ENCODE measurements around the gene TNIK. TPM values are rescaled to one million over a fixed set of nuclear protein-coding genes. Genes with fewer than 3 reads are reported as not detected.

The TNIK gene
- total and polyA plus RNA-seq, 2 of the 13 experiments (the other 11 are each of a cell fraction or from before 2014, with no cell fraction given) = 0.15 to 0.22 TPM

DNA sequence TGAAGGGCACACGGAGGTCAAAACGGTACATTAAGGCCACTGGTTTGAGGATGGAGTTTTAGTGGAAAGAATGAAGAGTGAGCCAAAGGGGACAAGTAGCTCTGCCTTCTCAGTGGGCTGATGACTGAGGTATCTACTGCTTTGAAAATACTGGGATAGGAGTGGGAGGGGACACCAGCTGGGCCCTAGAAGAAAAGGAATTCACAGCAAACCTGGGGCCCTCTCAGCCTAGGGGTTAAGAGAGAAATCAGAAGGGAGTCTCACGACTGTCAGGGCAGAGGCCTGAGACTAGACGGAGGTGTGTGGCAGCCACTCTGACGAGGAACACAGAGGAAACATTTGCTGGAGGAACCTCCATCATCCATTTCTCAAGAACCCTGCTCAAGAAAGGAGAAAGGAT is 75.1 kb downstream of the TNIK start:
- H3K79me2 ChIP-seq (ENCODE audit: insufficient read depth, low read length) = no peaks in the 10 kb centered on the region
- H3K9ac ChIP-seq (ENCODE audit: insufficient read depth, low read depth, low read length) = no peak overlapping the region
- no peak overlapping the region for H3K27ac ChIP-seq (ENCODE audit: extremely low read length, insufficient read depth, low read length)
- no peak overlapping the region for H3K4me2 ChIP-seq (ENCODE audit: low read depth, low read length)
- ATAC-seq (no peak), FAIRE-seq (no peak), DNase-seq (ENCODE audit: low spot score) (no peak)
- WGBS (ENCODE audit: low lambda C conversion rate) = 38% methylated on average over 5 of the region's 5 CpGs
- intact Hi-C loops (cut with micrococcal nuclease; ENCODE audit: unreplicated experiment) (no loop called here), in situ Hi-C loops (cut with HindIII; ENCODE audit: extremely low pct_ligation_motif_present, low pct_unique_long_range_greater_than_20kb) (no loop called here)
- no peaks in the 10 kb centered on the region for H3K4me1 ChIP-seq (ENCODE audit: insufficient read depth, low read length)
- H3K27me3 ChIP-seq (ENCODE audit: control insufficient read depth in 1 of 2, insufficient read depth in 2 of 2, low read length in 2 of 2) = no peaks in the 10 kb centered on the region
- no peak overlapping the region for H2AFZ ChIP-seq (ENCODE audit: low read length)
- no peaks in the 10 kb centered on the region for H4K20me1 ChIP-seq (ENCODE audit: insufficient read depth, low read length)
- H3K36me3 ChIP-seq (replicated peaks in 1 of 2; ENCODE audit: control insufficient read depth in 1 of 2, insufficient read depth in 2 of 2, low read length in 2 of 2) = no peaks in the 10 kb centered on the region
- CTCF ChIA-PET (ENCODE audit: low intra/inter-chr PET ratio, low total read pairs) = no interaction called here
- no peak overlapping the region for H3K4me3 ChIP-seq (replicated peaks in 1 of 3; ENCODE audit: insufficient read depth in 1 of 3, low read depth in 2 of 3, low read length in 3 of 3)
- no TSS peak for BruUV-seq (replicated peaks)
- TF ChIP-seq ZNF761 (CRISPR knock-in tag; conservative IDR thresholded peaks at IDR 0.05) = no peak
- no peak for TF ChIP-seq ZFP41 (CRISPR knock-in tag; IDR thresholded peaks at IDR 0.05; ENCODE audit: borderline replicate concordance)
- no peak for TF ChIP-seq SOX6 (IDR thresholded peaks at IDR 0.05)
- no peak for TF ChIP-seq SOX6 (CRISPR knock-in tag; IDR thresholded peaks at IDR 0.05)
- no peak for TF ChIP-seq SMAD9 (CRISPR knock-in tag; IDR thresholded peaks at IDR 0.05)
- H3K9me3 ChIP-seq (ENCODE audit: low read length) = no peaks in the 10 kb centered on the region
- POLR2A ChIA-PET = no interaction called here

DNA sequence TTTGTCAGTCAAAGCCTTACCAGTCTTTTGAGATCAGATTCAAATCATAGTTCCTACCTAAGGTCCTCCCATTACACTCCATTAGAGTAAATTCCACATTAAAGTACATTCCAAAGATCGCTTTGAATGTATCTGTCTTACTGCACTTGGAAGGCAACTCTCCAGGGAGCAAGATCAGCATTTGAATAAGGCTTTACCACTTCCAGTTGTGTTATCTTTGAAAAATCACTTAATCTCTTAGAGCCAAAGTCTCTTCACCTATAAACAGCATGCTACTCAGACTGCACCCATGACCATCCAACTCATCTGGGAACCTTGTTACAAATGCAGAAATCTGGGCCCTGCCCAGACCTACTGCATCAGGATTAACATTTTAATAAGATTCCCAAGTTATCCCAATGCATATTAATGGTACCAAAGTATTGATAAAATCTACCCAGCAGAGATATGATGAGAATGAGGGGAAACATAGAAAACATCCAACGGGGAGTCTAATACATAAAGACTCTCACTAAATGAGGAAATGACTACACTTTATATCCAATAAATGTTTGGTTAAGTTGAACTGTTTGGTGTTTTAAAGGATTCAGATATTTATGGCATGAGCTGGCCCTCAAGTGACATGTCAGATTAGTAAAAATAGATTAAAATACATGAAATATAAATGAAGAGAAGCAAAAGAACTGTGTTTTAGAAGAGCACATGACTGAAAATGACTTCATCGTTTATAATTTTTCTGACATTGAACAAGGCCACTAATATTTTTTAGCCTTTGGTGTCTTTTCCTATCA is 75.9 kb downstream of the TNIK start:
- no peak for DNase-seq (ENCODE audit: low spot score)
- H4K20me1 ChIP-seq (ENCODE audit: insufficient read depth, low read length) = no peaks in the 10 kb centered on the region
- no peak overlapping the region for H2AFZ ChIP-seq (ENCODE audit: low read length)
- WGBS (ENCODE audit: low lambda C conversion rate) = 73% methylated on average over 3 of the region's 3 CpGs
- H3K4me2 ChIP-seq (ENCODE audit: low read depth, low read length) = no peak overlapping the region
- H3K4me1 ChIP-seq (ENCODE audit: insufficient read depth, low read length) = no peaks in the 10 kb centered on the region
- intact Hi-C loops (cut with micrococcal nuclease; ENCODE audit: unreplicated experiment) = no loop called here
- no peaks in the 10 kb centered on the region for H3K36me3 ChIP-seq (replicated peaks in 1 of 2; ENCODE audit: control insufficient read depth in 1 of 2, insufficient read depth in 2 of 2, low read length in 2 of 2)
- no TSS peak for BruUV-seq (replicated peaks)
- H3K9me3 ChIP-seq (ENCODE audit: low read length) = no peaks in the 10 kb centered on the region
- H3K27me3 ChIP-seq (ENCODE audit: control insufficient read depth in 1 of 2, insufficient read depth in 2 of 2, low read length in 2 of 2) = no peaks in the 10 kb centered on the region
- H3K4me3 ChIP-seq (replicated peaks in 1 of 3; ENCODE audit: insufficient read depth in 1 of 3, low read depth in 2 of 3, low read length in 3 of 3) = no peak overlapping the region
- ChIA-PET POLR2A (no interaction called here), CTCF (ENCODE audit: low intra/inter-chr PET ratio, low total read pairs) (no interaction called here)
- H3K27ac ChIP-seq (ENCODE audit: extremely low read length, insufficient read depth, low read length) = no peak overlapping the region
- no peaks in the 10 kb centered on the region for H3K79me2 ChIP-seq (ENCODE audit: insufficient read depth, low read length)
- H3K9ac ChIP-seq (ENCODE audit: insufficient read depth, low read depth, low read length) = no peak overlapping the region
- in situ Hi-C loops (cut with HindIII; ENCODE audit: extremely low pct_ligation_motif_present, low pct_unique_long_range_greater_than_20kb) = no loop called here
- no peak for ATAC-seq
- no peak for FAIRE-seq
- no peak for TF ChIP-seq KLF15 (CRISPR knock-in tag; IDR thresholded peaks at IDR 0.05; ENCODE audit: borderline replicate concordance)
- TF ChIP-seq ZNF260 (CRISPR knock-in tag; IDR thresholded peaks at IDR 0.05; ENCODE audit: borderline replicate concordance, low read depth) = no peak

Measured in HepG2 (cell line).